ENCODE data around the gene SIK2. TPM values are rescaled to one million over a fixed set of nuclear protein-coding genes. Genes with fewer than 3 reads are reported as not detected.

The SIK2 gene
- total and polyA plus RNA-seq, 2 donors (not counting 3 experiments of a cell fraction or from before 2014, with no cell fraction given): 14.6 to 17.1 TPM

- Histone ChIP-seq H3K9me3 (replicated peaks; ENCODE audit: control insufficient read depth, insufficient read depth, low read length) (no peaks in the 10 kb centered on the region), H3K79me2 (ENCODE audit: control insufficient read depth, insufficient read depth, low read length) (no peaks in the 10 kb centered on the region), H3K27me3 (ENCODE audit: control insufficient read depth in 2 of 2, insufficient read depth in 2 of 2, low read length in 2 of 2) (no peaks in the 10 kb centered on the region), H3K4me2 (ENCODE audit: insufficient read depth, low read length) (no peak overlapping the region), H3K4me3 (replicated peaks in 1 of 3; ENCODE audit: insufficient read depth in 1 of 3, low read depth in 1 of 3, low read length in 3 of 3) (no peak overlapping the region), H4K20me1 (replicated peaks; ENCODE audit: control insufficient read depth, extremely low read depth, insufficient read depth, low read length) (no peaks in the 10 kb centered on the region), H3K9me1 (replicated peaks; ENCODE audit: control insufficient read depth, extremely low read depth, insufficient read depth, low read length) (no peaks in the 10 kb centered on the region), H3K9ac (replicated peaks; ENCODE audit: extremely low read depth, insufficient read depth, low read length) (no peak overlapping the region), H2AFZ (ENCODE audit: low read depth, low read length) (no peak overlapping the region), H3K27ac (ENCODE audit: insufficient read depth, low read depth, low read length) (no peak overlapping the region), H3K36me3 (ENCODE audit: control insufficient read depth in 2 of 2, extremely low read depth in 1 of 2, insufficient read depth in 2 of 2, low read length in 2 of 2) (no peaks in the 10 kb centered on the region), H3K4me1 (ENCODE audit: control insufficient read depth, extremely low read depth, insufficient read depth, low read length) (no peaks in the 10 kb centered on the region)
- intact Hi-C loops (cut with micrococcal nuclease): no loop called here
- FAIRE-seq (no peak), DNase-seq (ENCODE audit: low read depth, low spot score) (peak; percentile 60)
- POLR2A ChIA-PET: no interaction called here
- no TSS peak for BruUV-seq (replicated peaks)
- CTCF ChIA-PET: interaction anchor here (0.6 to 4.2 kb wide), 6 partner anchors 9 to 189 kb away, joined by 3 to 82 read pairs (median 43); partner anchors contain the start of genes PPP2R1B and SIK2
- dilution Hi-C loops (cut with MboI; ENCODE audit: extremely low pct_ligation_motif_present, low sequenced_read_pairs): no loop called here
- TF ChIP-seq POLR2AphosphoS5 (IDR thresholded peaks at IDR 0.05; ENCODE audit: insufficient read depth, low read depth, low read length) (no peak), JUN (IDR thresholded peaks at IDR 0.05; ENCODE audit: borderline replicate concordance, insufficient read depth, insufficient read length, low read depth) (no peak), POLR2A (IDR thresholded peaks at IDR 0.05; ENCODE audit: low read depth, low read length) (no peak), EZH2 (IDR thresholded peaks at IDR 0.05; ENCODE audit: borderline replicate concordance, low read depth, low read length, severe bottlenecking) (no peak), MYC (IDR thresholded peaks at IDR 0.05; ENCODE audit: low read depth, low read length) (no peak)
Observed at GRCh38 chr11:111774955-111775710, 172.9 kb downstream of the SIK2 start.

GRCh38 chr11:111776398-111777093 lies 174.3 kb downstream of the SIK2 start:
- Histone ChIP-seq H3K9me1 (replicated peaks; ENCODE audit: control insufficient read depth, extremely low read depth, insufficient read depth, low read length) (no peaks in the 10 kb centered on the region), H4K20me1 (replicated peaks; ENCODE audit: control insufficient read depth, extremely low read depth, insufficient read depth, low read length) (no peaks in the 10 kb centered on the region), H3K4me2 (ENCODE audit: insufficient read depth, low read length) (no peak overlapping the region), H3K27me3 (ENCODE audit: control insufficient read depth in 2 of 2, insufficient read depth in 2 of 2, low read length in 2 of 2) (no peaks in the 10 kb centered on the region), H3K36me3 (ENCODE audit: control insufficient read depth in 2 of 2, extremely low read depth in 1 of 2, insufficient read depth in 2 of 2, low read length in 2 of 2) (no peaks in the 10 kb centered on the region), H3K4me3 (replicated peaks in 1 of 3; ENCODE audit: insufficient read depth in 1 of 3, low read depth in 1 of 3, low read length in 3 of 3) (no peak overlapping the region), H3K9me3 (replicated peaks; ENCODE audit: control insufficient read depth, insufficient read depth, low read length) (no peaks in the 10 kb centered on the region), H3K79me2 (ENCODE audit: control insufficient read depth, insufficient read depth, low read length) (no peaks in the 10 kb centered on the region), H2AFZ (ENCODE audit: low read depth, low read length) (no peak overlapping the region), H3K27ac (ENCODE audit: insufficient read depth, low read depth, low read length) (no peak overlapping the region), H3K4me1 (ENCODE audit: control insufficient read depth, extremely low read depth, insufficient read depth, low read length) (no peaks in the 10 kb centered on the region), H3K9ac (replicated peaks; ENCODE audit: extremely low read depth, insufficient read depth, low read length) (no peak overlapping the region)
- ChIA-PET CTCF (interaction anchor here (0.6 to 4.2 kb wide), 37 partner anchors 10 to 216 kb away, joined by 3 to 82 read pairs (median 7); partner anchors contain the start of genes PPP2R1B and SIK2), POLR2A (no interaction called here)
- no peak for FAIRE-seq
- dilution Hi-C loops (cut with MboI; ENCODE audit: extremely low pct_ligation_motif_present, low sequenced_read_pairs): no loop called here
- no TSS peak for BruUV-seq (replicated peaks)
- intact Hi-C loops (cut with micrococcal nuclease): loop anchor here (1.0 to 2.0 kb wide), 6 partner anchors 65 to 322 kb away; partner anchors contain the start of gene SIK2
- DNase-seq (ENCODE audit: low read depth, low spot score): no peak
- no peak for TF ChIP-seq GATA2 (IDR thresholded peaks at IDR 0.05; ENCODE audit: insufficient read depth, insufficient read length, low read depth, low read length)
- no peak for TF ChIP-seq MAX (IDR thresholded peaks at IDR 0.05; ENCODE audit: insufficient read depth, insufficient read length)
- TF ChIP-seq EZH2 (IDR thresholded peaks at IDR 0.05; ENCODE audit: borderline replicate concordance, low read depth, low read length, severe bottlenecking): no peak
- no peak for TF ChIP-seq FOS (IDR thresholded peaks at IDR 0.05; ENCODE audit: borderline replicate concordance, insufficient read depth, low read length)
- TF ChIP-seq MYC (IDR thresholded peaks at IDR 0.05; ENCODE audit: low read depth, low read length): no peak
- TF ChIP-seq JUN (IDR thresholded peaks at IDR 0.05; ENCODE audit: borderline replicate concordance, insufficient read depth, insufficient read length, low read depth): no peak
- TF ChIP-seq POLR2A (IDR thresholded peaks at IDR 0.05; ENCODE audit: low read depth, low read length): no peak
- TF ChIP-seq CTCF (IDR thresholded peaks at IDR 0.05; ENCODE audit: extremely low read depth in 1 of 2, insufficient read depth in 1 of 2, low read depth in 1 of 2, low read length in 2 of 2): no peak
